GM04504 (cell line): ENCODE measurements around the gene EHF.

Source experiments
- DNase-seq: peaks from one replicate; pipeline ENCODE4 v3.0.0-alpha.2; 2012; ENCODE audit warnings: low read depth

EHF gene

GRCh38 chr11:34625576-34625975 is 4.7 kb downstream of the EHF start:
- no peak for DNase-seq

- DNase-seq, result no peak
Observed at GRCh38 chr11:34626393-34626792, 5.5 kb downstream of the EHF start.

- no peak for DNase-seq
Observed at GRCh38 chr11:34627197-34627596, 6.3 kb downstream of the EHF start.

GRCh38 chr11:34629711-34630110 is 8.8 kb downstream of the EHF start:
- no peak for DNase-seq

- no peak for DNase-seq
Observed at GRCh38 chr11:34630544-34630943, 9.7 kb downstream of the EHF start.

GRCh38 chr11:34631297-34631696 is 10.4 kb downstream of the EHF start:
- no peak for DNase-seq

- DNase-seq, result no peak
Observed at GRCh38 chr11:34631737-34632104, 10.8 kb downstream of the EHF start.

GRCh38 chr11:34632105-34632791 is 11.4 kb downstream of the EHF start:
- DNase-seq, result no peak

- no peak for DNase-seq
Observed at GRCh38 chr11:34633640-34633989, 12.7 kb downstream of the EHF start.

- no peak for DNase-seq
Observed at GRCh38 chr11:34633990-34634693, 13.2 kb downstream of the EHF start.

GRCh38 chr11:34634694-34635062 is 13.8 kb downstream of the EHF start:
- DNase-seq, result no peak

- DNase-seq, result no peak
Observed at GRCh38 chr11:34636127-34636526, 15.2 kb downstream of the EHF start.

GRCh38 chr11:34637303-34637702 is 16.4 kb downstream of the EHF start:
- no peak for DNase-seq

GRCh38 chr11:34638897-34639296 is 18.0 kb downstream of the EHF start:
- DNase-seq, result no peak

- no peak for DNase-seq
Observed at GRCh38 chr11:34639545-34639944, 18.7 kb downstream of the EHF start.

- no peak for DNase-seq
Observed at GRCh38 chr11:34640050-34640923, 19.4 kb downstream of the EHF start.

GRCh38 chr11:34640924-34641275 is 20.0 kb downstream of the EHF start:
- no peak for DNase-seq

- DNase-seq, result no peak
Observed at GRCh38 chr11:34641456-34641855, 20.6 kb downstream of the EHF start.

- no peak for DNase-seq
Observed at GRCh38 chr11:34642001-34642554, 21.2 kb downstream of the EHF start.

GRCh38 chr11:34642873-34643272 is 22.0 kb downstream of the EHF start:
- no peak for DNase-seq

- no peak for DNase-seq
Observed at GRCh38 chr11:34643311-34643710, 22.4 kb downstream of the EHF start.

- DNase-seq, result no peak
Observed at GRCh38 chr11:34643846-34644245, 23.0 kb downstream of the EHF start.
